Hepatocyte (in vitro differentiated cells): Measurements from ENCODE around the gene ATP1B4. TPM values are rescaled to one million over a fixed set of nuclear protein-coding genes. Genes with fewer than 3 reads are reported as not detected.

Experiments used
- DNase-seq: peaks from one replicate; pipeline ENCODE4 v3.0.0-alpha.2; 2016; ENCODE audit warnings: low spot score
- H2AFZ ChIP-seq: fragments of 200-600 bp; sonication (generic); 2 replicates; pipeline ENCODE4 v1.6.0; 2016; ENCODE audit warnings: antibody characterized with exemption, mild to moderate bottlenecking
- H3K27ac ChIP-seq: fragments of 200-600 bp; sonication (generic); 2 replicates; pipeline ENCODE4 v1.5.1; 2016; ENCODE audit warnings: mild to moderate bottlenecking
- H3K27me3 ChIP-seq: fragments of 200-600 bp; sonication (generic); 2 replicates; pipeline ENCODE4 v1.6.1; 2016
- H3K36me3 ChIP-seq: fragments of 200-600 bp; sonication (generic); replicated peaks from 2 replicates; pipeline ENCODE4 v1.5.1; 2016; ENCODE audit warnings: low read depth; ENCODE audit not compliant: insufficient read depth
- H3K4me1 ChIP-seq: fragments of 200-600 bp; sonication (generic); 2 replicates; pipeline ENCODE4 v1.5.1; 2016; ENCODE audit warnings: mild to moderate bottlenecking, moderate library complexity; ENCODE audit not compliant: insufficient read depth
- H3K4me2 ChIP-seq: fragments of 200-600 bp; sonication (generic); 2 replicates; pipeline ENCODE4 v1.6.0; 2016
- H3K4me3 ChIP-seq: fragments of 200-600 bp; sonication (generic); 2 replicates; pipeline ENCODE4 v1.5.1; 2016; ENCODE audit warnings: mild to moderate bottlenecking
- H3K79me2 ChIP-seq: fragments of 200-600 bp; sonication (generic); 2 replicates; pipeline ENCODE4 v1.6.0; 2017; ENCODE audit warnings: mild to moderate bottlenecking
- H3K9me2 ChIP-seq: fragments of 200-600 bp; sonication (generic); replicated peaks from 2 replicates; pipeline ENCODE4 v1.6.0; 2017; ENCODE audit warnings: mild to moderate bottlenecking; ENCODE audit not compliant: insufficient read depth
- H3K9me3 ChIP-seq: fragments of 200-600 bp; sonication (generic); 2 replicates; pipeline ENCODE4 v1.5.1; 2016; ENCODE audit warnings: low read depth, mild to moderate bottlenecking
- H4K20me1 ChIP-seq: fragments of 200-600 bp; sonication (generic); 2 replicates; pipeline ENCODE4 v1.6.0; 2016; ENCODE audit warnings: mild to moderate bottlenecking; ENCODE audit not compliant: insufficient read depth, poor library complexity, severe bottlenecking
- EZH2 ChIP-seq: fragments of 200-600 bp; sonication (generic); IDR thresholded peaks from 2 replicates; pipeline ENCODE4 v1.6.1; 2016; ENCODE audit warnings: antibody characterized with exemption, mild to moderate bottlenecking, borderline replicate concordance
- EZH2phosphoT487 ChIP-seq: fragments of 200-600 bp; sonication (generic); IDR thresholded peaks from one replicate; pipeline ENCODE4 v1.6.1; 2018; ENCODE audit warnings: antibody characterized with exemption, mild to moderate bottlenecking, low read depth, moderate library complexity; ENCODE audit not compliant: unreplicated experiment, severe bottlenecking
- WGBS: methylation state at CpG from one replicate; pipeline ENCODE4 v1.1.6; 2016; ENCODE audit warnings: low lambda C conversion rate; ENCODE audit errors: missing lambda C conversion rate; 5-methylcytosine and 5-hydroxymethylcytosine counted together
- polyA plus RNA-seq: library from polyadenylated mRNA; unstranded; fragments of >200 nt; fragmentation: Nextera tagmentation; extraction: Ambion mirVana; gene quantifications from 2 replicates; pipeline ENCODE4 v1.2.1, GENCODE V29; 2016
- total RNA-seq: library from RNA; depleted of rRNA; stranded (reverse); fragments of >200 nt; gene quantifications from 2 replicates; pipeline ENCODE4 v1.2.3, GENCODE V29; 2014
- TF ChIP-seq, protein P1 (sequence below): fragments of 200-600 bp; sonication (generic); IDR thresholded peaks from 2 replicates; pipeline ENCODE4 v1.5.1; 2016; ENCODE audit warnings: antibody characterized with exemption, mild to moderate bottlenecking; ENCODE audit not compliant: poor library complexity

ATP1B4 gene
- total and polyA plus RNA-seq, 2 experiments from 2014 or later = not detected

DNA sequence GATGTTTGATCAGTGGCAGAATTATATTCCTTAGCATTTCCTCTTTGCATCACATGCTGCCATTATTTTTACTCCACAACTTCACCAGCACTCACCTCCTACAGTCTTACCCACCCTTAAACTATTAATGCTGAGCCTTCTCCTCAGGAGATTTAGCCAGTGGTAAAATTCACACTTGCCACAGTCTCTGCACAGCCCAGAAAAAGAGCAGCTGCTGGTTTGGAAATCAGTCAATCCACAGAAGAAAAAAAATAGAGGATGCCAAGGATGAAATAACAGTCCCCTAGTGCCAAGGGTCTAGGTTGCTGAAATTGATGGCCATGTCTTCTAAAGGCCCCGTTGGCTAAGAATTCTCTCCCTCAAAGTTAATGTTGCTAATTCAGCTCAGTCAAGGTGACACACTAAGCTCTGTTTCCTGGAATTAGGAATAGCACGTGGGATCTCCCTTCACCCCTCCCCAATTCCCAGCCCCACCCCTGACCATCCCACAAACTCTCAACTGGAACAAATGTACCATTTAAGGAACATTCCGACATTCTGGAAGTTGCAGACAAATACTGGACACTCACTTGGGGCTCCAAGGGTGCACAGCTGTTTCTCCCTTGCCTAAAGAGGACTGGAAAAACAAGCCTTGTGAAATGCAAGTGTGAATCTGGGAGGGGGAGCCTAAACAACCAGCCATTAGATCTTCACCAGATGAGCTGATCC lies 5.7 kb downstream of the ATP1B4 start:
- Histone ChIP-seq H2AFZ (no peak overlapping the region), H3K36me3 (no peaks in the 10 kb centered on the region), H3K27ac (no peak overlapping the region), H3K9me2 (no peaks in the 10 kb centered on the region), H3K79me2 (no peaks in the 10 kb centered on the region), H3K9me3 (no peaks in the 10 kb centered on the region), H4K20me1 (no peaks in the 10 kb centered on the region), H3K27me3 (no peaks in the 10 kb centered on the region), H3K4me1 (no peaks in the 10 kb centered on the region), H3K4me2 (no peak overlapping the region), H3K4me3 (no peak overlapping the region)
- TF ChIP-seq, protein P1, sequence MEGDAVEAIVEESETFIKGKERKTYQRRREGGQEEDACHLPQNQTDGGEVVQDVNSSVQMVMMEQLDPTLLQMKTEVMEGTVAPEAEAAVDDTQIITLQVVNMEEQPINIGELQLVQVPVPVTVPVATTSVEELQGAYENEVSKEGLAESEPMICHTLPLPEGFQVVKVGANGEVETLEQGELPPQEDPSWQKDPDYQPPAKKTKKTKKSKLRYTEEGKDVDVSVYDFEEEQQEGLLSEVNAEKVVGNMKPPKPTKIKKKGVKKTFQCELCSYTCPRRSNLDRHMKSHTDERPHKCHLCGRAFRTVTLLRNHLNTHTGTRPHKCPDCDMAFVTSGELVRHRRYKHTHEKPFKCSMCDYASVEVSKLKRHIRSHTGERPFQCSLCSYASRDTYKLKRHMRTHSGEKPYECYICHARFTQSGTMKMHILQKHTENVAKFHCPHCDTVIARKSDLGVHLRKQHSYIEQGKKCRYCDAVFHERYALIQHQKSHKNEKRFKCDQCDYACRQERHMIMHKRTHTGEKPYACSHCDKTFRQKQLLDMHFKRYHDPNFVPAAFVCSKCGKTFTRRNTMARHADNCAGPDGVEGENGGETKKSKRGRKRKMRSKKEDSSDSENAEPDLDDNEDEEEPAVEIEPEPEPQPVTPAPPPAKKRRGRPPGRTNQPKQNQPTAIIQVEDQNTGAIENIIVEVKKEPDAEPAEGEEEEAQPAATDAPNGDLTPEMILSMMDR = no peak
- no peak for TF ChIP-seq EZH2
- 55% methylated on average over 3 of the region's 3 CpGs for WGBS
- DNase-seq = no peak

DNA sequence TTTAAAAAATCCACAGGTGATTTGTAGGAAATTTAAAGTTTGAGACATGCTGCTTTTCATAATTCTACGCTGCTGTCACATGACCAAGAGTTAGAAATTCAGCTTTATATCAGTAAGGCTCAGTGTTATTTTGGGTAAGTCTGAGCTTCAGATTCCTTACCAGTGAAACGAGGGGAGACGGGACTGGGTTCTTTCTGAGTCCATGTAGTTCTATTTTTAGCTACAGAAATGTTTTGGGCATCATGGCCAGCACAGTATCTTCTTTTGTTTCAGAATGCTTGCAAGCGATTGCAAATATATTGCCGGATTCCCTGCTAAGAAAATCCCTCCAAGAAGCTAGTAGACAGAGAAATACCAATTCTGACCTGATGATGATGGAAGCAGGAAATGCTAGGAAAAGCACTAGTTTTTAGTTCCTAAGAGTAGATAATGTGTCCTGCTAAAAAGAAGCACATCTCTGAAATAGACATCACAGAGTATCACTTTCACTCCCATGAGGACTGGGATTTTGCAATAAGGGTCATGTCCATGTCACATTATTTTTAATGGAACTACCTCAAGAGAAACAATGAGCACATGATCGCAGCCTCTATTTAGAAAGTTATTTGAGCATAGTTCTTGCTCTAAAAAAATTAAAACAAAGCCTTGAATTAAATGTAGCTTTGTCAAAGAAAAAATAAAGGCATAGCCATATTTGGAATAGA lies 10.9 kb downstream of the ATP1B4 start:
- H3K27ac ChIP-seq = no peak overlapping the region
- H3K9me3 ChIP-seq = no peaks in the 10 kb centered on the region
- H3K79me2 ChIP-seq = no peaks in the 10 kb centered on the region
- 74% methylated on average over 6 of the region's 6 CpGs for WGBS
- no peaks in the 10 kb centered on the region for H3K36me3 ChIP-seq
- TF ChIP-seq EZH2 (no peak), EZH2phosphoT487 (no peak)
- TF ChIP-seq, protein P1 = no peak
- H3K4me2 ChIP-seq = no peak overlapping the region
- no peaks in the 10 kb centered on the region for H4K20me1 ChIP-seq
- DNase-seq = no peak
- H3K9me2 ChIP-seq = no peaks in the 10 kb centered on the region
- H3K4me3 ChIP-seq = no peak overlapping the region
- no peaks in the 10 kb centered on the region for H3K4me1 ChIP-seq
- H2AFZ ChIP-seq = no peak overlapping the region
- H3K27me3 ChIP-seq = no peaks in the 10 kb centered on the region

DNA sequence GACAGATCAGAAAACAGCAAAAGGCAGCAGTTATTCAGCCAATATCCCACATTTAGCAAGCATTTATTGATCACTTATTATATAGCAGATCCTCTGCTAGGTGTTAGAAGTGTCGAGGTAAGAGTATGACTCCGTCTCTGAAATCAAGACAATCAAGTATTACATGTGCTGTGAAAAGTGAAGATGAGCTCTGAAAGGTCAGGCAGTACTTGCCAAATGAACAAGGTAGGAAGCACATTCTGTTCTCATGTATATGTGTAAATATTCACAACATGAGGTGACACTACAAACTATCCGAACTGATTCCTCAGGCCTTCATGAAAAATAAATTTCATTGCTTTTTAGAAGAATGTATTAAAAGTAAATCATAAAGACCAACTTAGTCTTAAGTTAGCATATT lies 15.3 kb downstream of the ATP1B4 start:
- no peaks in the 10 kb centered on the region for H3K36me3 ChIP-seq
- no peaks in the 10 kb centered on the region for H3K27me3 ChIP-seq
- H3K27ac ChIP-seq = no peak overlapping the region
- no peaks in the 10 kb centered on the region for H3K9me3 ChIP-seq
- TF ChIP-seq EZH2 (no peak), EZH2phosphoT487 (no peak)
- no peaks in the 10 kb centered on the region for H3K4me1 ChIP-seq
- WGBS = 69% methylated on average over 3 of the region's 3 CpGs
- no peaks in the 10 kb centered on the region for H4K20me1 ChIP-seq
- DNase-seq = no peak
- H3K9me2 ChIP-seq = no peaks in the 10 kb centered on the region
- no peak overlapping the region for H2AFZ ChIP-seq
- H3K4me3 ChIP-seq = no peak overlapping the region
- no peaks in the 10 kb centered on the region for H3K79me2 ChIP-seq
- H3K4me2 ChIP-seq = no peak overlapping the region

DNA sequence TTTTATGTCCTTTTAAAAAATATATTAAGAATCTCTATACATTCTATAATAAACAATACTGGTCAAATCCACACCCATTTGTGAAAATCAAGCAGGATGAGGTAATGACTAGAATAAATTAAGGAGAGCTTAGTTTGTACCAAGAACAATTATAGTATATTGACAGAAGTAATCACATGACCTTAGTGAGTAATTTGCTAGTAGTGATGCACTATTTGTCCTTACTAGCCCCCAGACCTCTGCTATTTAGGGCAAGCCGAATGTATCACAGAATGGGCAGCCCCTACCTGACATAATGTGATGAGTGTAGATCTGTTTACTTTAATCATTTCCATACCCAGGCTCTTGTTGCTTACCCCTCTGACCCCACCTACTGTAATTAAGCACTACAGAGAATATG lies 15.8 kb downstream of the ATP1B4 start:
- H3K4me1 ChIP-seq = no peaks in the 10 kb centered on the region
- H3K9me3 ChIP-seq = no peaks in the 10 kb centered on the region
- H3K9me2 ChIP-seq = no peaks in the 10 kb centered on the region
- H3K27me3 ChIP-seq = no peaks in the 10 kb centered on the region
- no peaks in the 10 kb centered on the region for H4K20me1 ChIP-seq
- H3K4me2 ChIP-seq = no peak overlapping the region
- H3K4me3 ChIP-seq = no peak overlapping the region
- WGBS = 71% methylated on average over 1 of the region's 1 CpG
- H3K79me2 ChIP-seq = no peaks in the 10 kb centered on the region
- no peak overlapping the region for H2AFZ ChIP-seq
- no peaks in the 10 kb centered on the region for H3K36me3 ChIP-seq
- DNase-seq = no peak
- TF ChIP-seq EZH2 = no peak
- TF ChIP-seq EZH2phosphoT487 = no peak
- TF ChIP-seq, protein P1 = no peak
- H3K27ac ChIP-seq = no peak overlapping the region
